Activated T-helper 2 cell treated with anti-CD3 and anti-CD28 coated beads, Interferon-gamma antibody, Interleukin-2, Interleukin-4, amounts not matched to agents 10 μg/mL and 5 μg/mL and 100 μg/mL, durations not matched to agents 14 hours and 24 hours and 36 hours (primary cell): ENCODE results near the gene ORC5. TPM values are rescaled to one million over a fixed set of nuclear protein-coding genes. Genes with fewer than 3 reads are reported as not detected.

ENCODE experiments used
- DNase-seq: peaks from one replicate; pipeline ENCODE4 v3.0.0; 2021; ENCODE audit warnings: low spot score
- H3K27ac Mint-ChIP-seq: one replicate; pipeline ENCODE4 v1.8.0; 2021; ENCODE audit warnings: mixed read lengths
- H3K27me3 Mint-ChIP-seq: one replicate; pipeline ENCODE4 v1.8.0; 2021; ENCODE audit warnings: low read depth, mixed read lengths
- H3K36me3 Mint-ChIP-seq: one replicate; pipeline ENCODE4 v1.8.0; 2021; ENCODE audit warnings: low read depth, mixed read lengths
- H3K4me1 Mint-ChIP-seq: one replicate; pipeline ENCODE4 v1.8.0; 2021; ENCODE audit warnings: low read depth, mixed read lengths
- H3K4me3 Mint-ChIP-seq: one replicate; pipeline ENCODE4 v1.8.0; 2021; ENCODE audit warnings: low read depth, mild to moderate bottlenecking, moderate library complexity, mixed read lengths
- H3K9me3 Mint-ChIP-seq: one replicate; pipeline ENCODE4 v1.8.0; 2021; ENCODE audit warnings: mixed read lengths
- intact Hi-C: fragments of 100-400 bp; cut with micrococcal nuclease; formaldehyde crosslinking; loops from one replicate; pipeline ENCODE4 v1.15.1; 2023
- total RNA-seq: library from RNA; stranded (reverse); gene quantifications from 2 replicates; pipeline ENCODE4 v1.2.3, GENCODE V29; 2022

ORC5 gene
- total RNA-seq, 1 donor from 2014 or later, result 25.0 TPM

GRCh38 chr7:104111271-104111670 lies 96.5 kb downstream of the ORC5 start:
- no peaks in the 10 kb centered on the region for H3K4me1 Mint-ChIP-seq
- H3K36me3 Mint-ChIP-seq, result no peaks in the 10 kb centered on the region
- intact Hi-C loops, result no loop called here
- H3K27me3 Mint-ChIP-seq, result peaks cover 19% of the 10 kb centered on the region
- no peak overlapping the region for H3K4me3 Mint-ChIP-seq
- H3K27ac Mint-ChIP-seq, result no peak overlapping the region
- no peaks in the 10 kb centered on the region for H3K9me3 Mint-ChIP-seq
- DNase-seq, result no peak

GRCh38 chr7:104106108-104106905 lies 101.5 kb downstream of the ORC5 start:
- Mint-ChIP-seq H3K9me3 (no peaks in the 10 kb centered on the region), H3K4me1 (no peaks in the 10 kb centered on the region), H3K4me3 (no peak overlapping the region), H3K27ac (no peak overlapping the region), H3K36me3 (no peaks in the 10 kb centered on the region), H3K27me3 (no peaks in the 10 kb centered on the region)
- DNase-seq, result no peak
- intact Hi-C loops, result loop anchor here (2.0 kb wide), 1 partner anchor 50 kb away; no protein-coding TSS in a partner anchor

GRCh38 chr7:104098890-104099289 lies 108.9 kb downstream of the ORC5 start:
- no peak for DNase-seq
- H3K27ac Mint-ChIP-seq, result no peak overlapping the region
- intact Hi-C loops, result no loop called here
- H3K4me1 Mint-ChIP-seq, result no peaks in the 10 kb centered on the region
- H3K27me3 Mint-ChIP-seq, result peaks cover 1% of the 10 kb centered on the region
- H3K36me3 Mint-ChIP-seq, result no peaks in the 10 kb centered on the region
- H3K9me3 Mint-ChIP-seq, result no peaks in the 10 kb centered on the region
- no peak overlapping the region for H3K4me3 Mint-ChIP-seq

- intact Hi-C loops, result no loop called here
- no peak for DNase-seq
- Mint-ChIP-seq H3K36me3 (no peaks in the 10 kb centered on the region), H3K9me3 (no peaks in the 10 kb centered on the region), H3K27me3 (peaks cover 1% of the 10 kb centered on the region), H3K4me3 (no peak overlapping the region), H3K27ac (no peak overlapping the region), H3K4me1 (no peaks in the 10 kb centered on the region)
These were observed 111.1 kb downstream of the ORC5 start for GRCh38 chr7:104096683-104097082.

GRCh38 chr7:104093127-104093526 lies 114.7 kb downstream of the ORC5 start:
- no peak overlapping the region for H3K4me3 Mint-ChIP-seq
- H3K36me3 Mint-ChIP-seq, result no peaks in the 10 kb centered on the region
- no peak overlapping the region for H3K27ac Mint-ChIP-seq
- intact Hi-C loops, result no loop called here
- no peaks in the 10 kb centered on the region for H3K4me1 Mint-ChIP-seq
- H3K27me3 Mint-ChIP-seq, result peaks cover 6% of the 10 kb centered on the region
- no peaks in the 10 kb centered on the region for H3K9me3 Mint-ChIP-seq
- no peak for DNase-seq

- H3K4me1 Mint-ChIP-seq, result no peaks in the 10 kb centered on the region
- H3K9me3 Mint-ChIP-seq, result no peaks in the 10 kb centered on the region
- no peaks in the 10 kb centered on the region for H3K36me3 Mint-ChIP-seq
- no peak for DNase-seq
- no peak overlapping the region for H3K4me3 Mint-ChIP-seq
- H3K27ac Mint-ChIP-seq, result no peak overlapping the region
- H3K27me3 Mint-ChIP-seq, result peaks cover 6% of the 10 kb centered on the region
- intact Hi-C loops, result no loop called here
These were observed 116.6 kb downstream of the ORC5 start for GRCh38 chr7:104091242-104091641.

GRCh38 chr7:104089612-104090011 lies 118.2 kb downstream of the ORC5 start:
- Mint-ChIP-seq H3K36me3 (no peaks in the 10 kb centered on the region), H3K9me3 (no peaks in the 10 kb centered on the region), H3K27me3 (peaks cover 6% of the 10 kb centered on the region), H3K27ac (no peak overlapping the region), H3K4me1 (no peaks in the 10 kb centered on the region), H3K4me3 (no peak overlapping the region)
- intact Hi-C loops, result no loop called here
- no peak for DNase-seq

- Mint-ChIP-seq H3K4me3 (no peak overlapping the region), H3K27ac (no peak overlapping the region), H3K36me3 (no peaks in the 10 kb centered on the region), H3K27me3 (peaks cover 6% of the 10 kb centered on the region), H3K9me3 (no peaks in the 10 kb centered on the region), H3K4me1 (no peaks in the 10 kb centered on the region)
- DNase-seq, result no peak
- intact Hi-C loops, result no loop called here
These were observed 118.8 kb downstream of the ORC5 start for GRCh38 chr7:104089061-104089460.

Other genes with a start within 250 kb of the ORC5 start
- not detected in 2 replicates for gene RELN, start 218.4 kb downstream of the ORC5 start, total RNA-seq
- gene LHFPL3, start 120.6 kb upstream of the ORC5 start, total RNA-seq, result not detected in 2 replicates